HUES48 (cell line): ENCODE data around the gene MNX1.

ENCODE experiments used
- H3K27ac ChIP-seq: one replicate; pipeline ENCODE4 v1.7.0; 2013; ENCODE audit warnings: low read depth, low read length, inconsistent platforms
- H3K27me3 ChIP-seq: 2 replicates; pipeline ENCODE4 v1.6.1; 2013; ENCODE audit warnings: mild to moderate bottlenecking, low read length; ENCODE audit not compliant: control insufficient read depth, insufficient read depth
- H3K36me3 ChIP-seq: 2 replicates; pipeline ENCODE4 v1.6.1; 2013; ENCODE audit warnings: low read length; ENCODE audit not compliant: control insufficient read depth, insufficient read depth
- H3K4me1 ChIP-seq: 2 replicates; pipeline ENCODE4 v1.6.1; 2013; ENCODE audit warnings: mild to moderate bottlenecking, low read length; ENCODE audit not compliant: control insufficient read depth, insufficient read depth
- H3K4me3 ChIP-seq: 2 replicates; pipeline ENCODE4 v1.5.1; 2013; ENCODE audit warnings: mild to moderate bottlenecking, low read depth, low read length
- H3K9ac ChIP-seq: 2 replicates; pipeline ENCODE4 v1.6.1; 2013; ENCODE audit warnings: mild to moderate bottlenecking, low read depth, low read length, moderate library complexity
- H3K9me3 ChIP-seq: 2 replicates; pipeline ENCODE4 v1.6.1; 2013; ENCODE audit warnings: low read length; ENCODE audit not compliant: control insufficient read depth, insufficient read depth

Gene MNX1

GRCh38 chr7:156956727-156957126 is 53.7 kb downstream of the MNX1 start:
- peaks cover 90% of the 10 kb centered on the region for H3K36me3 ChIP-seq
- no peak overlapping the region for H3K4me3 ChIP-seq
- peaks cover 9% of the 10 kb centered on the region; the same call in 1 of the 2 replicates for H3K4me1 ChIP-seq
- no peak overlapping the region for H3K27ac ChIP-seq
- H3K9ac ChIP-seq, result no peak overlapping the region
- no peaks in the 10 kb centered on the region for H3K9me3 ChIP-seq
- no peaks in the 10 kb centered on the region for H3K27me3 ChIP-seq

GRCh38 chr7:156954941-156955340 is 55.5 kb downstream of the MNX1 start:
- H3K36me3 ChIP-seq, result peaks cover 72% of the 10 kb centered on the region
- peaks cover 14% of the 10 kb centered on the region; the same call in 1 of the 2 replicates for H3K4me1 ChIP-seq
- H3K27me3 ChIP-seq, result no peaks in the 10 kb centered on the region
- H3K27ac ChIP-seq, result no peak overlapping the region
- H3K4me3 ChIP-seq, result no peak overlapping the region
- H3K9ac ChIP-seq, result no peak overlapping the region
- H3K9me3 ChIP-seq, result no peaks in the 10 kb centered on the region
